Erythroblast (primary cell): ENCODE results near the gene RBFOX1.

Experiments
- GATA1 ChIP-seq: IDR thresholded peaks from 2 replicates; pipeline ENCODE4 v1.6.1; 2011; ENCODE audit warnings: low read depth, mild to moderate bottlenecking, control low read depth, low read length, moderate library complexity
- POLR2A ChIP-seq: IDR thresholded peaks from 2 replicates; pipeline ENCODE4 v1.6.1; 2011; ENCODE audit warnings: mild to moderate bottlenecking, low read length

GRCh38 chr16:7745276-7745675, 412.6 kb downstream of the RBFOX1 start:
- TF ChIP-seq POLR2A, result no peak
- no peak for TF ChIP-seq GATA1
